Smooth muscle cell (in vitro differentiated cells): ENCODE data around the gene LRFN2. TPM values are rescaled to one million over a fixed set of nuclear protein-coding genes. Genes with fewer than 3 reads are reported as not detected.

Experiments
- DNase-seq: peaks from one replicate; lab custom pipeline; 2025; ENCODE audit not compliant: unreplicated experiment; lab: John Stamatoyannopoulos, UW
- H2AFZ ChIP-seq: fragments of 200-600 bp; sonication (generic); 2 replicates; pipeline ENCODE4 v1.6.0; 2016; ENCODE audit warnings: antibody characterized with exemption, low read depth, mild to moderate bottlenecking
- H3F3A ChIP-seq: fragments of 200-600 bp; sonication (generic); 2 replicates; pipeline ENCODE4 v1.6.0; 2017; ENCODE audit warnings: antibody characterized with exemption, low read depth
- H3K27ac ChIP-seq: fragments of 200-600 bp; sonication (generic); 2 replicates; pipeline ENCODE4 v1.5.1; 2016; ENCODE audit warnings: low read depth, mild to moderate bottlenecking
- H3K27me3 ChIP-seq: fragments of 200-600 bp; sonication (generic); 2 replicates; pipeline ENCODE4 v1.6.1; 2016; ENCODE audit warnings: low read depth, mild to moderate bottlenecking
- H3K36me3 ChIP-seq: fragments of 200-600 bp; sonication (generic); 2 replicates; pipeline ENCODE4 v1.5.1; 2016; ENCODE audit warnings: low read depth
- H3K4me1 ChIP-seq: fragments of 200-600 bp; sonication (generic); 2 replicates; pipeline ENCODE4 v1.5.1; 2016; ENCODE audit warnings: low read depth
- H3K4me2 ChIP-seq: fragments of 200-600 bp; sonication (generic); 2 replicates; pipeline ENCODE4 v1.6.0; 2016; ENCODE audit warnings: mild to moderate bottlenecking
- H3K4me3 ChIP-seq: fragments of 200-600 bp; sonication (generic); 2 replicates; pipeline ENCODE4 v1.5.1; 2016; ENCODE audit warnings: mild to moderate bottlenecking
- H3K79me2 ChIP-seq: fragments of 200-600 bp; sonication (generic); 2 replicates; pipeline ENCODE4 v1.6.0; 2016; ENCODE audit warnings: low read depth, mild to moderate bottlenecking
- H3K9ac ChIP-seq: fragments of 200-600 bp; sonication (generic); 2 replicates; pipeline ENCODE4 v1.6.0; 2016; ENCODE audit warnings: low read depth
- H3K9me3 ChIP-seq: fragments of 200-600 bp; sonication (generic); replicated peaks from 2 replicates; pipeline ENCODE4 v1.5.1; 2016; ENCODE audit warnings: low read depth
- H4K20me1 ChIP-seq: fragments of 200-600 bp; sonication (generic); 2 replicates; pipeline ENCODE4 v1.6.0; 2016; ENCODE audit warnings: low read depth
- WGBS: methylation state at CpG from one replicate; pipeline ENCODE4 v1.1.7; 2016; ENCODE audit warnings: low lambda C conversion rate; 5-methylcytosine and 5-hydroxymethylcytosine counted together
- polyA plus RNA-seq: library from polyadenylated mRNA; unstranded; fragments of >200 nt; fragmentation: Nextera tagmentation; extraction: Ambion mirVana; gene quantifications from 2 replicates; pipeline ENCODE4 v1.2.1, GENCODE V29; 2016
- total RNA-seq: library from RNA; depleted of rRNA; stranded (reverse); fragments of >200 nt; gene quantifications from 2 replicates; pipeline ENCODE4 v1.2.3, GENCODE V29; 2014
- TF ChIP-seq, protein P1 (sequence below): fragments of 200-600 bp; sonication (generic); IDR thresholded peaks from 2 replicates; pipeline ENCODE4 v1.5.1; 2017; ENCODE audit warnings: borderline replicate concordance, mild to moderate bottlenecking, antibody characterized with exemption; ENCODE audit not compliant: insufficient read depth, poor library complexity, severe bottlenecking

The LRFN2 gene
- total and polyA plus RNA-seq, 2 experiments from 2014 or later: 0.04 to 0.57 TPM

DNA sequence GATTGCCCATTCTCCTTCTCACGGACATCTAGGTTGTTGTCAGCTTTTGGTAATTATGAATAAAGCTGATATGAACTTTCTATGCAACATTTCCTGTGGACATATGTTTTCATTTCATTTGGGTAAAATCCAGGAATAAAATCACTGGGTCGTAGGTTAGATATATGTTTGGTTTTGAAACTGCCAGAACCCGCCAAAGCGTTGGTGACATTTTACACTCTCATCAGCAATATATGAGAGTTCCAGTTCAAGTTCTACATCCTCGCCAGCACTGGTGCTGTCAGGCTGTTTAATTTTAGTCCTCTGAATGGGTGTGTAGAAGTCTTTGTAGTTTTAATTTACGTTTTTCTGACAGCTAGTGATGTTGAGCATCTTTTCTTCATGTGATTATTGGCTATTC is 27.5 kb upstream of the LRFN2 start:
- Histone ChIP-seq H3K4me1 (no peaks in the 10 kb centered on the region), H3K79me2 (no peaks in the 10 kb centered on the region), H3K9ac (no peak overlapping the region), H2AFZ (no peak overlapping the region), H3K27me3 (peaks cover 77% of the 10 kb centered on the region), H3K36me3 (no peaks in the 10 kb centered on the region), H3K4me3 (no peak overlapping the region), H3K9me3 (no peaks in the 10 kb centered on the region), H4K20me1 (no peaks in the 10 kb centered on the region), H3K4me2 (no peak overlapping the region), H3F3A (no peaks in the 10 kb centered on the region), H3K27ac (no peak overlapping the region)
- 78% methylated on average over 6 of the region's 6 CpGs for WGBS
- DNase-seq: no peak
- TF ChIP-seq, protein P1, sequence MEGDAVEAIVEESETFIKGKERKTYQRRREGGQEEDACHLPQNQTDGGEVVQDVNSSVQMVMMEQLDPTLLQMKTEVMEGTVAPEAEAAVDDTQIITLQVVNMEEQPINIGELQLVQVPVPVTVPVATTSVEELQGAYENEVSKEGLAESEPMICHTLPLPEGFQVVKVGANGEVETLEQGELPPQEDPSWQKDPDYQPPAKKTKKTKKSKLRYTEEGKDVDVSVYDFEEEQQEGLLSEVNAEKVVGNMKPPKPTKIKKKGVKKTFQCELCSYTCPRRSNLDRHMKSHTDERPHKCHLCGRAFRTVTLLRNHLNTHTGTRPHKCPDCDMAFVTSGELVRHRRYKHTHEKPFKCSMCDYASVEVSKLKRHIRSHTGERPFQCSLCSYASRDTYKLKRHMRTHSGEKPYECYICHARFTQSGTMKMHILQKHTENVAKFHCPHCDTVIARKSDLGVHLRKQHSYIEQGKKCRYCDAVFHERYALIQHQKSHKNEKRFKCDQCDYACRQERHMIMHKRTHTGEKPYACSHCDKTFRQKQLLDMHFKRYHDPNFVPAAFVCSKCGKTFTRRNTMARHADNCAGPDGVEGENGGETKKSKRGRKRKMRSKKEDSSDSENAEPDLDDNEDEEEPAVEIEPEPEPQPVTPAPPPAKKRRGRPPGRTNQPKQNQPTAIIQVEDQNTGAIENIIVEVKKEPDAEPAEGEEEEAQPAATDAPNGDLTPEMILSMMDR: no peak

DNA sequence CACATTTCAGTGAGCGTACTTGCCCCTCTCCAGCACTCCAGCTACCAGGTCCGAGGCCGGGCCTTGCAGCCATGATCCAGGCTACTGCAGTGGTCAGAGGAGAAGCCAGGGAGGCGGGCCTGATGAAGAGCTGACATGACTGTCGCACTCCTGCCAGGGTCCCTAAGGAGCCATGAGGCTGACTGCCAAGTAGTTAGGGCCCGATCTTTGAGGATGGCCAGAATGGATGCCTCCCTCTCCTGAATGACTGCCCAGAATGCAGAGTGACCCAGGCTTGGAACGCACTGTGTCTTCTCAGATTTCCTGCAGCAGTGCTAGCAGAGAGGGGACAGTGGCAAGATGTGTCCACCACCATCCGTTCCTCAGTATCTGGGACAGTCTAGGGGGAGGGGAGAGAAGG is 24.7 kb upstream of the LRFN2 start:
- peaks cover 68% of the 10 kb centered on the region for H3K27me3 ChIP-seq
- H3K9ac ChIP-seq: no peak overlapping the region
- 88% methylated on average over 8 of the region's 8 CpGs for WGBS
- H3K36me3 ChIP-seq: no peaks in the 10 kb centered on the region
- H3K4me2 ChIP-seq: no peak overlapping the region
- no peaks in the 10 kb centered on the region for H3K79me2 ChIP-seq
- H3K9me3 ChIP-seq: no peaks in the 10 kb centered on the region
- TF ChIP-seq, protein P1: no peak
- no peak overlapping the region for H3K27ac ChIP-seq
- no peak overlapping the region for H3K4me3 ChIP-seq
- no peaks in the 10 kb centered on the region for H3K4me1 ChIP-seq
- H4K20me1 ChIP-seq: no peaks in the 10 kb centered on the region
- no peak overlapping the region for H2AFZ ChIP-seq
- H3F3A ChIP-seq: no peaks in the 10 kb centered on the region
- DNase-seq: no peak

DNA sequence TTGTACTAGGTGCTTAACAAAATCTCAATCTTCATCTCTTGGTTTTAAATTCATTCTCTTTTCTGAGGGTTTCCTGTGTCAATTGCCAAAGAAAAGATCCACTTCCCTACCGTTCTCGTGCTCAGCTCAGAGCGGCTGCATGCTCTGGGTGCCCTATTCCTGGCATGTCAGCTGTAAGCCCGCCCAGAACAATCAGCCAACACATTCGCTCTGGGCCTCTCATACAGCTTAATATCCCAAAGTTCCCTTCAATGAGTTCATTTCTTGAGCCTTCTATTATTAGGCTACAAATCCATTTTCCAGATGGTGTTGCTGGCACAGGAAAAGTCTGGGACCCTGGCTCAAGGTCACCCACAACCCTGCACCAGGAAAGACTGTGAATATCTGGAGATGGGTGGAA is 24.3 kb upstream of the LRFN2 start:
- no peaks in the 10 kb centered on the region for H3K4me1 ChIP-seq
- H3K27me3 ChIP-seq: peaks cover 69% of the 10 kb centered on the region
- no peaks in the 10 kb centered on the region for H4K20me1 ChIP-seq
- no peak overlapping the region for H2AFZ ChIP-seq
- H3K79me2 ChIP-seq: no peaks in the 10 kb centered on the region
- DNase-seq: no peak
- no peak overlapping the region for H3K4me2 ChIP-seq
- H3F3A ChIP-seq: no peaks in the 10 kb centered on the region
- H3K9me3 ChIP-seq: no peaks in the 10 kb centered on the region
- TF ChIP-seq, protein P1: no peak
- H3K4me3 ChIP-seq: no peak overlapping the region
- WGBS: 87% methylated on average over 5 of the region's 5 CpGs
- H3K36me3 ChIP-seq: no peaks in the 10 kb centered on the region
- H3K9ac ChIP-seq: no peak overlapping the region
- no peak overlapping the region for H3K27ac ChIP-seq

DNA sequence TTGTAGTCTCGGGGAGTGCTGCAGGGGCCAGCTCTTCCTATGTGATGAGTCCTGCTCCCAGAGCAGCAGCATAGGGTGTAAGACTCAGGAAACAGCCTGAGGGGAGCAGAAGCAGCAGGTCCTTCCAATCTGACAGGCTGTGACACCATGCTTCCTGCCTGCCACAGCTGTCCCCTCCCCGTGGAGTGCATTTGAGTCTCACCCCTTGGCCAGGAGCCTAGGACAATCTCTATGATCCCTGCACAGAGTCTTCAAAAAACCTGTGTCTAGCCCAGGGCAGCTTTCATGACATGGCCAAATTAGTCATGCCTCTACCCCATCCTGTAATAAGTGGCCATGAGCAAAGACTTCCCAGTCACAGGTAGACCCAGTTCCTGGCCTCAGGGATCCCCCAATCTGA is 23.1 kb upstream of the LRFN2 start:
- no peaks in the 10 kb centered on the region for H3K9me3 ChIP-seq
- DNase-seq: no peak
- H3K4me2 ChIP-seq: no peak overlapping the region
- H3K36me3 ChIP-seq: no peaks in the 10 kb centered on the region
- H3K4me1 ChIP-seq: no peaks in the 10 kb centered on the region
- WGBS: 61% methylated on average over 2 of the region's 2 CpGs
- H3F3A ChIP-seq: no peaks in the 10 kb centered on the region
- H3K9ac ChIP-seq: no peak overlapping the region
- TF ChIP-seq, protein P1: no peak
- H2AFZ ChIP-seq: no peak overlapping the region
- H3K27ac ChIP-seq: no peak overlapping the region
- H3K27me3 ChIP-seq: peaks cover 71% of the 10 kb centered on the region
- no peaks in the 10 kb centered on the region for H4K20me1 ChIP-seq
- H3K4me3 ChIP-seq: no peak overlapping the region
- H3K79me2 ChIP-seq: no peaks in the 10 kb centered on the region
